Sigmoid colon (tissue), 7 donors: ENCODE data around the gene NPBWR2. TPM values are rescaled to one million over a fixed set of nuclear protein-coding genes. Genes with fewer than 3 reads are reported as not detected.
A peak's percentile ranks its signal among the peaks of the same experiment; 100 is the strongest.
"Not testable (repeated sequence)": the region's sequence is repeated elsewhere in the genome, so short reads cannot be mapped to it uniquely, and the experiment has no call there.

Experiments used
- DNase-seq: peaks from one replicate; pipeline ENCODE4 v3.0.0-alpha.2; 2019
- H3K27ac ChIP-seq, 4 donors: fragments of 200-600 bp; sonication (generic); one replicate each; pipeline ENCODE4 v1.5.1; 2016 to 2019; ENCODE audit warnings: mild to moderate bottlenecking in 1 of 4
- H3K27me3 ChIP-seq, 3 donors: fragments of 200-600 bp; sonication (generic); one replicate each; pipeline ENCODE4 v1.5.1; 2019; ENCODE audit warnings: mild to moderate bottlenecking in 1 of 3
- H3K36me3 ChIP-seq, 4 donors: fragments of 200-600 bp; sonication (generic); one replicate each; pipeline ENCODE4 v1.5.1; 2016 to 2019
- H3K4me1 ChIP-seq, 4 donors: fragments of 200-600 bp; sonication (generic); one replicate each; pipeline ENCODE4 v1.5.1; 2017 to 2019
- H3K4me3 ChIP-seq, 4 donors: fragments of 200-600 bp; sonication (generic); one replicate each; pipeline ENCODE4 v1.5.1; 2017 to 2019; ENCODE audit warnings: mild to moderate bottlenecking in 2 of 4, moderate library complexity in 1 of 4
- H3K9me3 ChIP-seq, 4 donors: fragments of 200-600 bp in 3 of 4; sonication (generic) in 3 of 4; one replicate each; pipeline versions ENCODE4 v1.5.1 to v1.6.1; 2013 to 2019
- EP300 ChIP-seq, 4 donors: sonication (generic); formaldehyde crosslinking; IDR thresholded peaks; one replicate each; pipeline ENCODE4 v1.6.1; 2017; ENCODE audit warnings: antibody characterized with exemption in 4 of 4
- POLR2A ChIP-seq, 2 donors: fragments of 450-650 bp; IDR thresholded peaks; one replicate each; pipeline ENCODE4 v1.6.1; 2016; ENCODE audit warnings: antibody characterized with exemption in 2 of 2, mild to moderate bottlenecking in 2 of 2, moderate library complexity in 2 of 2
- POLR2AphosphoS5 ChIP-seq, 4 donors: sonication (generic); formaldehyde crosslinking; IDR thresholded peaks; one replicate each; pipeline ENCODE4 v1.6.1; 2017; ENCODE audit warnings: antibody characterized with exemption in 4 of 4
- WGBS, 2 donors: extraction: QIAGEN DNeasy Blood & Tissue Kit; methylation state at CpG; one replicate each; pipeline ENCODE4 v1.1.7; 2013; 5-methylcytosine and 5-hydroxymethylcytosine counted together
- intact Hi-C: fragments of 100-400 bp; cut with DNase I; formaldehyde crosslinking; loops from one replicate; pipeline ENCODE4 v1.15.1; 2023
- polyA plus RNA-seq, 3 donors: library from polyadenylated mRNA; stranded (reverse); fragments of 200-250 nt; gene quantifications; one replicate each; pipeline ENCODE4 v1.2.3, GENCODE V29; 2013
- total RNA-seq, 4 donors: library from RNA; depleted of rRNA; stranded (reverse); fragments of >200 nt; gene quantifications; one replicate each; pipeline ENCODE4 v1.1.0, GENCODE V29; 2016
- TF ChIP-seq, protein P1 (sequence below), 4 experiments: fragments of 450-650 bp in 3 of 4; fragments of 200-600 bp in 1 of 4; IDR thresholded peaks; one replicate each; pipeline ENCODE4 v1.5.1; 2016 to 2019; ENCODE audit warnings: antibody characterized with exemption in 4 of 4, mild to moderate bottlenecking in 3 of 4, moderate library complexity in 2 of 4
- donor health status: healthy with polysubstance abuse.
- donor health status: Bipolar disorder and iron deficiency.
- donor health status: healthy.

The NPBWR2 gene
- total and polyA plus RNA-seq, 7 donors = not detected

DNA sequence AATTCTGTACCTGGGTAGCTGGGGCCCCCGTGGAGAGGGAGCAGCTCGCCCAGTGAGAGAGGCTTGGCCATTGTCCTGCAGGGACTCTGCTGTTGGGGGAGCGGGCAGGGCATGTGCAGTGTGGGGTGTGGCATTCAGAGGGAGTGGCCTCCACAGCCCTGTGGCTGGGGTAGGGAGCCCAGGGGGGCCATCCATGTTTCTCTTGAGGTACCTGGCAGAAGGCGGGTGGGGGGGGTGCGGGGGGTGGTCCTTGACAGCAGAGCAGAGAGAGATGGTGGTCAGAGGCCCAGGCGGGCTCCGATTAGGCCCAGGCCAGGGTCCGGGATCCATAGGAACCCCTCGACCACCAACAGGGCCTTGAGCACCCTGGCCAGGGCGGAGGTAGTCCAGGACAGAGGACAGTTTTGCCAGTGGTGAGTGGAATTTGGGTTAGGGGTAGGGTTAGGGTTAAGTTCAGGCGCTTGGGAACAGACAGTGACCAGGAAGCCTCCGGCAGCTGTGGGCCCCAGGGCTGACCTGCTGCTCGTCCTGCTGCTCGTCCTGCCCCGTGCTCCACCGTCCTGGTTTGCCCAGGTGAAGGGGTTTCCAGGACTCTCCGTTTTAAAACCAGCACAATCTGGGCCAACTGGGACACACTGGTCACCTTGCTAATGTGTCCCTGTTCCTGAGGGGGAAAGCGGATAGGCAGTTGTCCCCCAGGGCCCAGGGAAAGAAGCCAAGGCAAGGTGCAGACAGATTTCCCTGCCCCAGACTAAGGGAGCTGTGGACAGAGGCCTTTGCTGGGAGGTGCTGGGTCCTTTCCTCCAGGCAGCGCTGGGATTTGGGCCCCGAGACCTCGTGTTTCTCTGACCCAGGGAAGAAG lies 32.1 kb upstream of the NPBWR2 start:
- TF ChIP-seq EP300 (IDR thresholded peaks at IDR 0.05) = no peak
- no peak for TF ChIP-seq POLR2AphosphoS5 (IDR thresholded peaks at IDR 0.05)
- TF ChIP-seq, protein P1, sequence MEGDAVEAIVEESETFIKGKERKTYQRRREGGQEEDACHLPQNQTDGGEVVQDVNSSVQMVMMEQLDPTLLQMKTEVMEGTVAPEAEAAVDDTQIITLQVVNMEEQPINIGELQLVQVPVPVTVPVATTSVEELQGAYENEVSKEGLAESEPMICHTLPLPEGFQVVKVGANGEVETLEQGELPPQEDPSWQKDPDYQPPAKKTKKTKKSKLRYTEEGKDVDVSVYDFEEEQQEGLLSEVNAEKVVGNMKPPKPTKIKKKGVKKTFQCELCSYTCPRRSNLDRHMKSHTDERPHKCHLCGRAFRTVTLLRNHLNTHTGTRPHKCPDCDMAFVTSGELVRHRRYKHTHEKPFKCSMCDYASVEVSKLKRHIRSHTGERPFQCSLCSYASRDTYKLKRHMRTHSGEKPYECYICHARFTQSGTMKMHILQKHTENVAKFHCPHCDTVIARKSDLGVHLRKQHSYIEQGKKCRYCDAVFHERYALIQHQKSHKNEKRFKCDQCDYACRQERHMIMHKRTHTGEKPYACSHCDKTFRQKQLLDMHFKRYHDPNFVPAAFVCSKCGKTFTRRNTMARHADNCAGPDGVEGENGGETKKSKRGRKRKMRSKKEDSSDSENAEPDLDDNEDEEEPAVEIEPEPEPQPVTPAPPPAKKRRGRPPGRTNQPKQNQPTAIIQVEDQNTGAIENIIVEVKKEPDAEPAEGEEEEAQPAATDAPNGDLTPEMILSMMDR (IDR thresholded peaks at IDR 0.05) = no peak
- no peak for TF ChIP-seq POLR2A (IDR thresholded peaks at IDR 0.05)
- H3K36me3 ChIP-seq = no peaks in the 10 kb centered on the region
- no peaks in the 10 kb centered on the region for H3K4me1 ChIP-seq
- DNase-seq = peak; percentile 48
- H3K27ac ChIP-seq = no peak overlapping the region
- H3K4me3 ChIP-seq = no peak overlapping the region
- intact Hi-C loops = no loop called here
- H3K9me3 ChIP-seq = no peaks in the 10 kb centered on the region
- 74 to 85% methylated on average over 21 of the region's 21 CpGs for WGBS, 2 donors
- peaks cover 0 to 40% (median 9%) of the 10 kb centered on the region in 3 donors for H3K27me3 ChIP-seq

DNA sequence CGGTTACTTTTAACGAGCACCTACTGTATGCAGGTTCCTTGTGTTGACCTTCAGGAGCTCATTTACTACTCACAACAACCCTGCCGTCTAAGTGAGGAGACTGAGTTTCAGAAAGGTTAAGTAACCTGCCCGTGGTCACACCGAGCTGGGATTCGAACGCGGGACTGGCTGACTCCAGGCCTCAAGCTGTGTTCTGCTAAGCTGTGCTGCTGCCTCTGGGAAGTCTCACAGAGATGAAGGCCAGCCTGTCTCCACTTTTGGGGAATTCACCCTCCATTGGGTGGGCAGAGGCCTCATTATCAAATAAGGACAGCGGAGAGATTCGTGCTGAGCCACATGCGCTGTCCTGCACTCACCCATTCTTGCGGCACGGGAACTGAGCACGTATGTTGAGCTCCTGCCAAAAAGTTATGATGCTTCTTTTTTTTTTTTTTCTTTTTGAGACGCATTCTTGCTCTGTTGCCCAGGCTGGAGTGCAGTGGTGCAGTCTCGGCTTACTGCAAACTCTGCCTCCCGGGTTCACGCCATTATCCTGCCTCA lies 31.0 kb upstream of the NPBWR2 start:
- no peak overlapping the region for H3K27ac ChIP-seq
- H3K27me3 ChIP-seq = peaks cover 0 to 44% (median 8%) of the 10 kb centered on the region in 3 donors
- no peaks in the 10 kb centered on the region for H3K4me1 ChIP-seq
- 75 to 88% methylated on average over 18 of the region's 18 CpGs for WGBS, 2 donors
- no peak overlapping the region for H3K4me3 ChIP-seq
- TF ChIP-seq EP300 (IDR thresholded peaks at IDR 0.05) (no peak), POLR2A (IDR thresholded peaks at IDR 0.05) (no peak), POLR2AphosphoS5 (IDR thresholded peaks at IDR 0.05) (no peak)
- TF ChIP-seq, protein P1 (IDR thresholded peaks at IDR 0.05) = no peak
- DNase-seq = peak; percentile 50
- no peaks in the 10 kb centered on the region for H3K36me3 ChIP-seq
- H3K9me3 ChIP-seq = no peaks in the 10 kb centered on the region
- intact Hi-C loops = no loop called here

DNA sequence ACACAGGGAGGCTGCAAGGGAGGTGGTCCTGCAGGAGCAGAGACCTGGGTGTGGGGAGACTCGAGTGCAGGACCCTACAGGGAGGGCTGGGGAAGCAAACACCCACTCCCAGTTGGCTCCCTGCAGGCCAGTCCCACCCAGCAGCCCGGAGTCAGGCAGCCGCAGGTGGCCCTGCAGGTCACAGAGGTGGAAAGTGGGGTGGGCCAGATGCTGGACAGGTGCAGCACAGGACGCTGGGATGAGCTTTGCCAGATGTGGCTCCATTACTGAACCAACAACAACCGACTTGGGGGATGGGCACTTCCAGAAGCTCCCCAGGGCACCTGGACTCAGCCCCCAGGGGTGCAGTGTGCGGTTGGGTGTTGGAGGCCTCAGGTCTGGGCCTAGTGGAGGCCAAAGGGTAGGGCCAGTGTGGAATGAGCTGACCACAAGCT lies 30.2 kb upstream of the NPBWR2 start:
- intact Hi-C loops = no loop called here
- H3K27ac ChIP-seq = no peak overlapping the region
- H3K4me1 ChIP-seq = no peaks in the 10 kb centered on the region
- 68 to 80% methylated on average over 6 of the region's 6 CpGs for WGBS, 2 donors
- TF ChIP-seq POLR2AphosphoS5 (IDR thresholded peaks at IDR 0.05) (no peak), EP300 (IDR thresholded peaks at IDR 0.05) (no peak), POLR2A (IDR thresholded peaks at IDR 0.05) (no peak)
- TF ChIP-seq, protein P1 (IDR thresholded peaks at IDR 0.05) = no peak
- H3K9me3 ChIP-seq = no peaks in the 10 kb centered on the region
- no peak overlapping the region for H3K4me3 ChIP-seq
- DNase-seq = peak; percentile 52
- no peaks in the 10 kb centered on the region for H3K36me3 ChIP-seq
- peaks cover 0 to 36% (median under 1%) of the 10 kb centered on the region in 3 donors for H3K27me3 ChIP-seq

DNA sequence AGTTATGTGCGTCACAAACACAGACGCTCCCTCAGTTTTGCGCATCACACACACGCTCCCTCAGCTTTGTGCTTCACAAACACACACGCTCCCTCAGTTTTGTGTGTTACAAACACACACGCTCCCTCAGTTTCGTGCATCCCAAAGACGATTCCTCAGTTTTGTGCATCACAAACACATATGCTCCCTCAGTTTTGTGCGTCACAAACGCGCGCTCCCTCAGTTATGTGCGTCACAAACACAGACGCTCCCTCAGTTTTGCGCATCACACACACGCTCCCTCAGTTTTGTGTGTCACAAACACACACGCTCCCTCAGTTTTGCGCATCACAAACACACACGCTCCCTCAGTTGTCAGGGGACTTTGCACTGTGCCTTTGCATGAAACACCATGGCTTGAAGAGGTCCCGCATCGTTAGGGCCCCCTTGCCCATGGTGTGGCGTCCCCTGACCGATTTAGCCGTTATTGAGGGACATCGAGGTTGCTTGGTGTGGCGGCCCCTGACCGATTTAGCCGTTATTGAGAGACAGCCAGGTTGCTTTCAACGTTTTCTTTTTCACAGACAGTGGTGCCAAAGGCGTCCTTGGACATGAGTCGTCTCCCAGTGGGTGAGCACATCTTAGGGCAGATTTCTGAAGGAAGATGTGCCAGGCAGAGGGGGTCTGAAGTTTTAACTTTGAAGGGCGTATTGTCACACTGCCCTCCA lies 28.8 kb upstream of the NPBWR2 start:
- WGBS, 2 donors = 77 to 84% methylated on average over 32 of the region's 32 CpGs
- intact Hi-C loops = no loop called here
- Histone ChIP-seq H3K4me1 (no peaks in the 10 kb centered on the region), H3K36me3 (no peaks in the 10 kb centered on the region), H3K27me3 (peaks cover 0 to 22% (median 0%) of the 10 kb centered on the region in 3 donors), H3K27ac (no peak overlapping the region), H3K9me3 (no peaks in the 10 kb centered on the region), H3K4me3 (no peak overlapping the region)
- DNase-seq = peak; percentile 46
- TF ChIP-seq EP300 (IDR thresholded peaks at IDR 0.05) (no peak), POLR2A (IDR thresholded peaks at IDR 0.05) (no peak), POLR2AphosphoS5 (IDR thresholded peaks at IDR 0.05) (no peak)
- TF ChIP-seq, protein P1 (IDR thresholded peaks at IDR 0.05) = no peak

DNA sequence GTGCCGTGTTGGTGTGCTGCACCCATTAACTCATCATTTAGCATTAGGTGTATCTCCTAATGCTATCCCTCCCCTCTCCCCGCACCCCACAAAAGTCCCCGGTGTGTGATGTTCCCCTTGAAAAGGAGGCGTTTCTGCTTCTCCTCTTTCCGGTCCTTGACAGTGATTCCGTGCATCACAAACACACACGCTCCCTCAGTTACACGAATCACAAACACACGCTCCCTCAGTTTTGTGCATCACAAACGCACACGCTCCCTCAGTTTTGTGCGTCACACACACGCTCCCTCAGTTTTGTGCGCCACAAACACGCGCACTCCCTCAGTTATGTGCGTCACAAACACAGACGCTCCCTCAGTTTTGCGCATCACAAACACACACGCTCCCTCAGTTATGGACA lies 27.4 kb upstream of the NPBWR2 start:
- WGBS, 2 donors = 60 to 79% methylated on average over 20 of the region's 20 CpGs
- not testable (repeated sequence) for H3K36me3 ChIP-seq, DNase-seq

More for the DNA sequence above, 27.4 kb upstream of the NPBWR2 start:
- H3K27ac ChIP-seq, H3K9me3 ChIP-seq, intact Hi-C loops, H3K4me3 ChIP-seq, H3K4me1 ChIP-seq: not testable (repeated sequence)
- peaks cover 0 to 12% (median 0%) of the 10 kb centered on the region in 3 donors for H3K27me3 ChIP-seq
